ENCODE data around the gene ZNF506.
"Not testable (repeated sequence)": the region's sequence is repeated elsewhere in the genome, so short reads cannot be mapped to it uniquely, and the experiment has no call there.

ZNF506 gene

DNA sequence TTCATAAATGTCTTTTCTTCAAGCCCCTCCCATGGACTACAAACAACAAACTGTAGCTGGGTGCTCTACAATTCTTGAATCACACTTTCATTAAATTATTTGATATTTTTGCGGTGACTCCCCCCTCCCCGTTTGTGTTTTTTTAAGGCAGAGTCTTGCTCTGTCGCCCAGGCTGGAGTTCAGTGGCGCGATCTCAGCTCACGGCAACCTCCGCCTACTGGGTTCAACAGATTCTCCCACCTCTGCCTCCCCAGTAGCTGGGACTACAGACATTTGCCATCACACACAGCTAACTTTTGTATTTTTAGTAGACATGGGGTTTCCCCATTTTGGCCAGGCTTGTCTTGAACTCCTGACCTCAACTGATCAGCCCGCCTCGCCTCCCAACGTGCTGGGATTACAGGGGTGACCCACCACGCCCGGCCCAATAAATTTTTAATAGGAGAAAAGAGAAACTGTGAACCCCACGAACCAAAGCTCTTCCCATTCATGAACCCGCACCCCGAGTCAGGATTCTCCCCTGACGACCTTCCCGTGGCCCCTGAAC lies 703 bp downstream of the ZNF506 start:
- no peak for ATAC-seq (ENCODE audit: low read depth)
- Mint-ChIP-seq H3K4me1 (peaks cover 19% of the 10 kb centered on the region), H3K27ac (peak overlapping the region; percentile 99)

DNA sequence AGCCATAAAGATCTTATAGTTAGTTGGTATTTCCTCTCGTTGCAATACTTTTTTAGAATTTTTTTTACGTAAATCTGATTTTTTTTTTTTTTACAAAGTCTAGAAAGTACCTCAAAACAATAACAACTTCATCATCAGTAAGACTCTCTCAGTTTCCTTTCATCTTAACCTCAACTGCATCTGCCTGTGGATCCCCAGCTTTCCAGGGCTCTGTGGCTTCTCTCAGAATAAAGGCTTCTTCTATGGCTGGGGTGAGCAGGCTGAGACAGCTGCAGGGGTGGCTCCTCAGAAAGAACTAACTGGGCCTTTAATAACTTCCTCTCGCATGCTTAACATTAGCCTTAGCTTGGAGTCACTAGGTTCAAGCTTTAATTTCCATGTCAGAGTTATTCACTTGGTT lies 4.2 kb downstream of the ZNF506 start:
- Mint-ChIP-seq H3K4me1 (peaks cover 31% of the 10 kb centered on the region), H3K9me3 (no peaks in the 10 kb centered on the region), H3K4me3 (peak overlapping the region; percentile 21), H3K27ac (peak overlapping the region; percentile 31), H3K27me3 (no peaks in the 10 kb centered on the region), H3K36me3 (peaks cover 36% of the 10 kb centered on the region)
- ATAC-seq (ENCODE audit: low read depth) (no peak), DNase-seq (ENCODE audit: low spot score in 2 of 2) (no peak)

More for the DNA sequence above, 703 bp downstream of the ZNF506 start:
- Mint-ChIP-seq H3K27me3 (no peaks in the 10 kb centered on the region), H3K4me3 (peak overlapping the region; percentile 98), H3K9me3 (peaks cover 4% of the 10 kb centered on the region), H3K36me3 (peaks cover 16% of the 10 kb centered on the region)
- no peak for DNase-seq (ENCODE audit: low spot score in 2 of 2)

DNA sequence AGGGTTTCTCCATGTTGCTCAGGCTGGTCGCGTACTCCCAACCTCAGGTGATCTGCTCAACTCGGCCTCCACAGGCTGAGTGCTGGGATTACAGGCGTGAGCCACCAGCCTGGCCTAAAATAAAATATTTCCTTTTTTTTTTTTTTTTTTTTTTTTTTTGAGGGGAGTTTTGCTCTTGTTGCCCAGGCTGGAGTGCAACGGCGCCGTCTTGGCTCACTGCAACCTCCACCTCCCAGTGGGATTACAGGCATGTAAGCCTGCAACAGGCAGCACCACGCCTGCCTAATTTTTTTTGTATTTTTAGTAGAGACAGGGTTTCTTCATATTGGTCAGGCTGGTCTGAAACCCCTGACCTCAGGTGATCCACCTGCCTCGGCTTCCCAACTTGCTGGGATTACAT lies 4.9 kb downstream of the ZNF506 start:
- Mint-ChIP-seq H3K36me3 (peaks cover 36% of the 10 kb centered on the region), H3K9me3 (no peaks in the 10 kb centered on the region), H3K4me3 (no peak overlapping the region), H3K27me3 (no peaks in the 10 kb centered on the region), H3K4me1 (peaks cover 32% of the 10 kb centered on the region), H3K27ac (no peak overlapping the region)
- no peak for ATAC-seq (ENCODE audit: low read depth)
- DNase-seq (ENCODE audit: low spot score in 2 of 2): no peak

DNA sequence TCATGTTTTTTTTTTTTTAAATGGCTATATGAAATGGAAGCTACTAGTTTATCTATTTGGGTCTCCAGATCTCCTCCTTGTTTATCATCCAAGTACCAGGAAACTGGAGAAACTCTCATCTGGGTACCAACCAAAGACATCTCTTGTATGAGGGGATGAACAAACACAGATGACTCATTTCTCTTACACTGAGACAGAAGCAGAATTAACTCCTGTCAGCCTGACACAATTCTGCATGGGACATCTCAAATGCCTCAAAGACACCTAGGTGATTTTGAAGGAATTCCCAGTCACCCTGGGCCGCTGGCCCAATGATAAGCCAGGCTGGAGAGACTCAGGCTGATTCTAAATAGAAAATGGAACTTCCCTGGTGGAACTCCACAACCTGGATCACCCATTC lies 9.6 kb downstream of the ZNF506 start:
- not testable (repeated sequence) for H3K4me3 Mint-ChIP-seq
- Mint-ChIP-seq H3K4me1 (peaks cover 28% of the 10 kb centered on the region), H3K36me3 (peaks cover 29% of the 10 kb centered on the region)

DNA sequence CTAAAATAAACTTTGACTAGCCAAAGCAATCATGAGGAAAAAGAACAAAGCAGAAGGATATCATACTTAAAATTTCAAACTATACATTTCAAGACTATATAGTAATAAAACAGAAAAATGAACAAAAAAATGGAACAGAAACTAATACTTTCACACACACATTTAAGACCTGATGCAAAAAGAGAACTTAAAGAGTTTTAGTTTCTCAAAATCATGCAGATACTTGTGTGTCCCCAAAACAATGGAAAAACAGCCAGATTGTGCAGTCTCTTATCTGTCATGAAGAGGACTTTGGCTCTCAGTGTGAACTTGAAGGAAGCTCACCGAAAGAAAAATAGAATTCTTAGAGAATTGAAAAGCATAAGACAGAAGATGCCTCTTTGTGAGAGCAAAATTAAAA lies 16.1 kb downstream of the ZNF506 start:
- Mint-ChIP-seq H3K4me1 (peaks cover 19% of the 10 kb centered on the region), H3K36me3 (peaks cover 37% of the 10 kb centered on the region), H3K27ac (no peak overlapping the region)

More for the DNA sequence above, 9.6 kb downstream of the ZNF506 start:
- H3K27ac Mint-ChIP-seq: peak overlapping the region; percentile 24
- not testable (repeated sequence) for ATAC-seq (ENCODE audit: low read depth); H3K9me3 Mint-ChIP-seq; DNase-seq (ENCODE audit: low spot score in 2 of 2); H3K27me3 Mint-ChIP-seq

DNA sequence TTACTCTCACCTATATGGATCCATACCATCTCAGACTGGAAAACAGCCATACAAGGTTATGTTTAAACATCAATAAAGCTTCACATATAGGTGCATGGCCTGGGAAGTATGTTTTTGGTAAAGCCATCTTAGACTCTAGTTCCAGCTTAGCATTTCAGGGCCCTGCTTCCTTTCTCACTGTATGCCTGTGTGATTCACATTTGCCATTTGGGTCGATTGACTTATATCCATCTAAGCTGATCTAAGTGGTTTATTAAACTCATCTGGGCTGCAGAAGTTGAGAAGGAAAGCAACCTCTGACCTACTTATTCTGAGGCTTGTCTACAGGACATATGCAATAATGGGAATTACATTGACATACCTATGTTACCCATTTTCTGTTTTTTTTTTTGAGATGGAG lies 33.5 kb downstream of the ZNF506 start:
- H3K4me3 Mint-ChIP-seq: no peak overlapping the region
- no peaks in the 10 kb centered on the region for H3K27me3 Mint-ChIP-seq
- H3K36me3 Mint-ChIP-seq: peaks cover 33% of the 10 kb centered on the region
- ATAC-seq (ENCODE audit: low read depth) (no peak), DNase-seq (ENCODE audit: low spot score in 2 of 2) (no peak)
- peaks cover 13% of the 10 kb centered on the region for H3K4me1 Mint-ChIP-seq
- H3K9me3 Mint-ChIP-seq: no peaks in the 10 kb centered on the region
- H3K27ac Mint-ChIP-seq: no peak overlapping the region

More for the DNA sequence above, 16.1 kb downstream of the ZNF506 start:
- no peak for ATAC-seq (ENCODE audit: low read depth)
- DNase-seq (ENCODE audit: low spot score in 2 of 2): no peak
- Mint-ChIP-seq H3K27me3 (no peaks in the 10 kb centered on the region), H3K4me3 (no peak overlapping the region), H3K9me3 (no peaks in the 10 kb centered on the region)

DNA sequence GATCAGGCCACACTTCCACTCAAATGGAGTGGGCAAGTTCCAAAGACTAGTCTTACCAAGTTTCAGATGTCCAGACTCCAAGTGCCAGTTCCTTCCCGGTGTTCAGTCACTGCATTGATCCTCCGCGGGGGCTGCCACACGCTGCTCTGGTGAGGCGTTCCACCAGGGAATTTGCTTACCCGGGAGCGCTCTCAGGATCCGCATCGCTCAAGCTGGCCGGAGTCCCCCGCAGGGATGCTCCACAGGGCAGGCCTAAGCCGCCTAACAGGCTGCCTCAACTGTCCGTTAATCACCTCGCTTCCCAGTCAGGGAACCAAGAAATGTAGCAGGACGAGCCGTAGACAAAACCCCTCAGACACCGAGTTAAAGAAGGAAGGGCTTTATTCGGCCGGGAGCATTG lies 36.1 kb downstream of the ZNF506 start:
- Mint-ChIP-seq H3K36me3 (peaks cover 28% of the 10 kb centered on the region), H3K27ac (peak overlapping the region; percentile 51), H3K4me1 (peaks cover 15% of the 10 kb centered on the region)
- H3K4me3 Mint-ChIP-seq; H3K9me3 Mint-ChIP-seq; DNase-seq (ENCODE audit: low spot score in 2 of 2); H3K27me3 Mint-ChIP-seq; ATAC-seq (ENCODE audit: low read depth): not testable (repeated sequence)

DNA sequence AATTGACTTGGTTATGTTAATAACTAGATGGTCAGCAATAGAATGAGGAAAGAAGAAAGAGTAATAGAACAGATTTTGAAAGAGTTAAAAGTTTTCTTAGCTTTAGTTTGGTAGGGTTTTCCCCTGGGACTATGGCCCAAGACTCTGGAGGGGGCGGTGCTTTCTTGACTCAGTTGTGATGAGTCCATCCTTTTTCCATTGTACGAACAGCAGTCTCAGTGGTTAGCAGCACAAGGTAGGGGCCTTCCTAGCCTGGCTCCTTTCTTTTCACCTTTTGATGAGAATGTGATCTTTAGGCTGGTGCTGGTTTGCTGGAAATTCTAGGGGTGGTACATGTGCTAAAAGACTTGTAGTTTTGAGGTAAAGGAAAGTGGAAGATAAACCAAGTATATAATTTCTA lies 38.8 kb downstream of the ZNF506 start:
- DNase-seq (ENCODE audit: low spot score in 2 of 2) (no peak), ATAC-seq (ENCODE audit: low read depth) (no peak)
- Mint-ChIP-seq H3K9me3 (no peaks in the 10 kb centered on the region), H3K4me3 (no peak overlapping the region), H3K27ac (no peak overlapping the region), H3K27me3 (no peaks in the 10 kb centered on the region), H3K4me1 (peaks cover 21% of the 10 kb centered on the region), H3K36me3 (peaks cover 25% of the 10 kb centered on the region)

DNA sequence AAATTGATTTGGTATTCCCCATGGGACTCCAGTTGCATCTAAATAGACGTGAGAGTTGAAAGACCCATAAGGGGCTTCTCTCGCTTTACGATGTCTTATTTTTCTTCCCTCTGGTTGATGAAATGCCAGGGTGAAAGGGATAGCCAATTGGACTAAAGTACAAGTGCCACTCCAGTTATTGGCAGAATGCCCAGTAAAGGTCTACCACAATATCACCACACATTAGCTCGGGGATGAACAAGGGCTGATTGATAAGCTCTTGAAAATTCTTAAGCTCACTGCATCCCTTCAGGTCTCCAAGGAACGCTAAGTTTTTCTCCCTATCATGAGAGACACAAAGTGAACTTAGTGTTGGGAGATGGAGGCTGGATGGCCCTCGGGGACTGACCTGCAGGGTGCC lies 39.8 kb downstream of the ZNF506 start:
- Mint-ChIP-seq H3K36me3 (peaks cover 21% of the 10 kb centered on the region), H3K4me1 (peaks cover 24% of the 10 kb centered on the region)
- H3K4me3 Mint-ChIP-seq; H3K9me3 Mint-ChIP-seq; H3K27me3 Mint-ChIP-seq; DNase-seq (ENCODE audit: low spot score in 2 of 2); ATAC-seq (ENCODE audit: low read depth); H3K27ac Mint-ChIP-seq: not testable (repeated sequence)

DNA sequence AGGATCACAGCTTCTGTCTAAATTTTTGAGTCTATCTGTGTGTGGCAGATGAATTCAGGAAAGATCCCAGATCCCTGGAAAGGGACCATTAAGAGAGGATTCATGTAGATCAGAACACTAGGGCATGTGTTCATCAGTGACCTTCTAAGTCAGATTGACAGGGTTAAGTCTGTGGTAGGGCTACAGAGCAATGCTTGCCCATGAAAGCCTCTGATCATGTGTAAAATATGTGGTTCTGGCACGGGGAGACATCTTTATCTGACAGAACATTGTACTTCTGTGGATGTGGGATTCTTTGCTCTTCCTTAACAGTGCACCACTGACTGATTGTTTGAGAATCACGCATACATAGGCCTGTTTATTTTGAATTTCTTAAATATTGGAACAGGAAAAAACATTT lies 42.9 kb downstream of the ZNF506 start:
- Mint-ChIP-seq H3K4me3 (peak overlapping the region; percentile 99), H3K27ac (peak overlapping the region; percentile 56), H3K36me3 (peaks cover 7% of the 10 kb centered on the region), H3K4me1 (peaks cover 28% of the 10 kb centered on the region), H3K27me3 (no peaks in the 10 kb centered on the region), H3K9me3 (no peaks in the 10 kb centered on the region)
- DNase-seq (ENCODE audit: low spot score in 2 of 2) (no peak), ATAC-seq (ENCODE audit: low read depth) (no peak)

DNA sequence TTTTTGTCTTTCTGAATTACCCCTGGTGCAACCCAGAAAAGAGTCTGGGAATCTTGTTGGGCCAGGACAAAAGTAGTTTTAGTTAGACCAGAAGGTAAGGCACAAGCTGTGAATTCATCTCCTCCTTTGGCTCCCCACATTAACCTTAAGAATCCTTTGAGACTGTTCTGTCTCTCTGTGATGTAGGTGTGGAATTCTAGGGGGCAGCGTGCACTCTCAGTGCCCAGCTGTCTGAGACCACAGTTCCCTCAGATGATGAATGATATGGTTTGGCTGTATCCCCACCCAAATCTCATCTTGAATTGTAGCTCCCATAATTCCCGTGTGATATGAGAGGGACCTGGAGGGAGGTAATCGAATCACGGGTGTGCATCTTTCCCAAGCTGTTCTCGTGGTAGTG lies 43.9 kb downstream of the ZNF506 start:
- H3K4me1 Mint-ChIP-seq: peaks cover 28% of the 10 kb centered on the region
- peak overlapping the region; percentile 99 for H3K4me3 Mint-ChIP-seq
- H3K27me3 Mint-ChIP-seq: no peaks in the 10 kb centered on the region
- H3K36me3 Mint-ChIP-seq: peaks cover 7% of the 10 kb centered on the region
- no peak for DNase-seq (ENCODE audit: low spot score in 2 of 2)
- H3K27ac Mint-ChIP-seq: peak overlapping the region; percentile 56
- no peaks in the 10 kb centered on the region for H3K9me3 Mint-ChIP-seq
- ATAC-seq (ENCODE audit: low read depth): no peak

DNA sequence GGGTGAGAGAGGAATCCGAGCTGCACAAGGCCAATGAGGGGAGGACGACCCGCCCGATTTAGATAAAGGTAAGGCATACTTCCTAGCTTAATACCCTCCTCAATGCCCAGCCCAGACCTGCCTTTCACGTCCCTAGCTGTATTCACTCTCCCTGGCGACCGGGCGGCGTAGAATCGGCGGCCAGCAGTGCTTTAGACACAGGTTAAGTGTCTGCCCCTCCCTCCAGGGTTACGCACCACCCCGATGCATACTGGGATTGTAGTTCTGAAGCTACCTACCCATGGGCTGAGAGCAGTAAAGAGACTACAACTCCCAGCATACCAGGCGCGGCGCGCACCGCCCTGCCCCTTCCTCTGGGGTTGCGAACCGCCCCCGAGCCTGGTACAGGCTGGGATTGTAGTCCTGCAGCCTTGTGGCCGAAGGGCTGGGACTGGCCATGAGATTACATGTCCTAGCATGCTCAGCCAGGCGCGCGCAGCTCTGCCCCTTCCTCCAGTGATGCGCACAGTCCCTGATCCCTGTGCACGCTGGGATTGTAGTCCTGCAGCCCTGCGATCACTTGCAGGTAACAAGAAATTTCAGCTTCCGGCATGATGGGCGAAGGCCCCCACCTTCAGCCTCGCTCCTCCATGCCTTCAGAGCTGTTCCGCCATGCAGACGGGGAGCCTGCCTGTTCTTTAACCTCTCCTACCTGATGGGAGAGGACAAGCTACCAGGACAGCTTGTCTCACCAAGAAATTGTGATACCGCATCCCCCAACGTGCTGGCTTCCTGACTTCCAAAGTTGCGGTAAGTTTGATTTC lies 45.1 kb downstream of the ZNF506 start:
- Mint-ChIP-seq H3K27me3 (no peaks in the 10 kb centered on the region), H3K36me3 (peaks cover 5% of the 10 kb centered on the region), H3K27ac (peak overlapping the region; percentile 93), H3K9me3 (no peaks in the 10 kb centered on the region), H3K4me1 (peaks cover 26% of the 10 kb centered on the region), H3K4me3 (peak overlapping the region; percentile 99)
- peak; percentile 85 for DNase-seq (ENCODE audit: low spot score in 2 of 2)
- peak; percentile 99 for ATAC-seq (ENCODE audit: low read depth)

DNA sequence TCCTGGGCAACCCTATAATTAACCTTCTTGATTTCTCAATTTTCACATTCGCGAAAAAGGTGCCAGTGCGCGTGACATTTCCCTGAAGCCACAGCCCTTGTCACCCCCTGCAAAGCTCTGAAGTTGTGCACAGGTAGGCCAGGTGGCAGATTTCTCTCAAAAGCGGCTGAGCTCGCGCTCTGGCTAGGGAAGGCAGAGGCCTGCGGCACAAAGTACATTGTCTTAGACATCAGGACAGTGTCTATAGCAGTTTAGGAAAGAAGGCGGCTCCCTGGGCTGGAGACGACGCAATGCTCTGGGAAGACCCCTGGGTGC lies 45.7 kb downstream of the ZNF506 start:
- peak overlapping the region; percentile 99 for H3K4me3 Mint-ChIP-seq
- DNase-seq (ENCODE audit: low spot score in 2 of 2) (no peak), ATAC-seq (ENCODE audit: low read depth) (peak; percentile 8)
- H3K9me3 Mint-ChIP-seq: no peaks in the 10 kb centered on the region
- H3K36me3 Mint-ChIP-seq: peaks cover 5% of the 10 kb centered on the region
- H3K27ac Mint-ChIP-seq: peak overlapping the region; percentile 93
- peaks cover 28% of the 10 kb centered on the region for H3K4me1 Mint-ChIP-seq
- no peaks in the 10 kb centered on the region for H3K27me3 Mint-ChIP-seq

DNA sequence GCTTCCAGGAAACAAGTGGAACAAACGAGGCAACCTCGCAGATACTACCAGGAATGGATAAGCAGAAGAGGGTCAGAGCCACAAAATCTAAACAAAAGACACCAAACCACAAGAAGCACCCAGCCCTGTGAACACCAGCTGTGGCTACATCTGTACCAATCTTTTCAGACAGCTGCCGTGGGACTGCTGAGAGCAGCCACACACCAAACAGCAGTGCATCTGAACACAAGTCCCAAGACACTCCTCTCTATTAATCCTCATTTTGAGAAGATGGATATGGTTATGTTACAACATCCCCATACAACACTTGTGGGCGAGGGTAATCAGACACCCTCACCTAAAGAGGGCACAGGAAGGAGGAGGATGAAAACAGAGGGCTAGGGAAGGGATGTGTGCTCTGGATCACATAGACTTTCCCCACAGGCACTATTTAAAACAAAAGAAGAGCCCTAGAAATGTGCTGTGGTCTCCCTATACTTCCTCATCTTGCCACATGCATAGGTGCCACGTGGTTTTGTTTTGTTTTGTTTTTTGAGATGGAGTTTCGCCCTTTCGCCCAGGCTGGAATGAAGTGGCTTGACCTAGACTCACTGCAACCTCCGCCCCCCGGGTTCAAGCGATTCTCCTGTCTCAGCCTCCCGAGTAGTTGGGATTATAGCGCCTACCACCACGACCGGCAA lies 47.1 kb downstream of the ZNF506 start:
- no peak for DNase-seq (ENCODE audit: low spot score in 2 of 2)
- Mint-ChIP-seq H3K9me3 (no peaks in the 10 kb centered on the region), H3K27ac (no peak overlapping the region), H3K4me1 (peaks cover 28% of the 10 kb centered on the region), H3K4me3 (no peak overlapping the region), H3K27me3 (no peaks in the 10 kb centered on the region), H3K36me3 (peaks cover 3% of the 10 kb centered on the region)
- no peak for ATAC-seq (ENCODE audit: low read depth)

Measured in memory B cell (primary cell).